Hematopoietic multipotent progenitor cell treated with erythropoietin and hydrocortisone succinate and interleukin-3 and kit ligand, for 6 days (in vitro differentiated cells): Measurements from ENCODE around the gene RAD54L.
"Not testable (repeated sequence)": the region's sequence is repeated elsewhere in the genome, so short reads cannot be mapped to it uniquely, and the experiment has no call there.

Experiments
- DNase-seq: peaks from one replicate; pipeline ENCODE4 v3.0.0-alpha.2; 2015

The RAD54L gene

GRCh38 chr1:46325285-46326076 lies 77.9 kb downstream of the RAD54L start:
- DNase-seq, result not testable (repeated sequence)
